ENCODE data around the gene HORMAD1. TPM values are rescaled to one million over a fixed set of nuclear protein-coding genes. Genes with fewer than 3 reads are reported as not detected.

HORMAD1 gene
- total and polyA plus RNA-seq, 2 donors (not counting 1 experiment from before 2014, with no cell fraction given) = not detected

- no peak for TF ChIP-seq EZH2 (IDR thresholded peaks at IDR 0.05; ENCODE audit: low read length, missing control alignments)
- Histone ChIP-seq H3K36me3 (ENCODE audit: control insufficient read depth, insufficient read depth, low read length) (no peaks in the 10 kb centered on the region), H3K27ac (ENCODE audit: insufficient read depth, low read length) (no peak overlapping the region), H3K9me3 (ENCODE audit: control insufficient read depth, insufficient read depth, low read depth, low read length) (no peaks in the 10 kb centered on the region), H3K4me3 (replicated peaks in 1 of 4; ENCODE audit: control extremely low read depth in 1 of 4, insufficient read depth in 1 of 4, low read depth in 3 of 4, low read length in 4 of 4) (no peak overlapping the region), H4K20me1 (ENCODE audit: control insufficient read depth, extremely low read depth, insufficient read depth, low read length) (no peaks in the 10 kb centered on the region), H3K9ac (ENCODE audit: insufficient read depth, low read length) (no peak overlapping the region), H2AFZ (ENCODE audit: low read length) (no peak overlapping the region), H3K27me3 (ENCODE audit: control insufficient read depth, insufficient read depth, low read length) (no peaks in the 10 kb centered on the region), H3K4me1 (ENCODE audit: control insufficient read depth, extremely low read depth, insufficient read depth, low read length) (no peaks in the 10 kb centered on the region), H3K79me2 (ENCODE audit: control insufficient read depth, insufficient read depth, low read length) (no peaks in the 10 kb centered on the region), H3K4me2 (ENCODE audit: extremely low read depth, insufficient read depth, low read length) (no peak overlapping the region)
- no peak for DNase-seq (ENCODE audit: low read depth in 2 of 2)
Measured at GRCh38 chr1:150751443-150751842, 30.7 kb upstream of the HORMAD1 start.

- Histone ChIP-seq H3K36me3 (ENCODE audit: control insufficient read depth, insufficient read depth, low read length) (no peaks in the 10 kb centered on the region), H2AFZ (ENCODE audit: low read length) (no peak overlapping the region), H3K27me3 (ENCODE audit: control insufficient read depth, insufficient read depth, low read length) (no peaks in the 10 kb centered on the region), H3K4me3 (replicated peaks in 1 of 4; ENCODE audit: control extremely low read depth in 1 of 4, insufficient read depth in 1 of 4, low read depth in 3 of 4, low read length in 4 of 4) (no peak overlapping the region), H3K4me1 (ENCODE audit: control insufficient read depth, extremely low read depth, insufficient read depth, low read length) (no peaks in the 10 kb centered on the region), H3K4me2 (ENCODE audit: extremely low read depth, insufficient read depth, low read length) (no peak overlapping the region), H3K27ac (ENCODE audit: insufficient read depth, low read length) (no peak overlapping the region), H3K79me2 (ENCODE audit: control insufficient read depth, insufficient read depth, low read length) (no peaks in the 10 kb centered on the region), H3K9ac (ENCODE audit: insufficient read depth, low read length) (no peak overlapping the region), H4K20me1 (ENCODE audit: control insufficient read depth, extremely low read depth, insufficient read depth, low read length) (no peaks in the 10 kb centered on the region), H3K9me3 (ENCODE audit: control insufficient read depth, insufficient read depth, low read depth, low read length) (no peaks in the 10 kb centered on the region)
- no peak for TF ChIP-seq CTCF (conservative IDR thresholded peaks at IDR 0.05 in 1 of 2, IDR thresholded peaks at IDR 0.05 in 1 of 2; ENCODE audit: low read depth in 1 of 2, low read length in 2 of 2)
- TF ChIP-seq EZH2 (IDR thresholded peaks at IDR 0.05; ENCODE audit: low read length, missing control alignments) = no peak
- DNase-seq (ENCODE audit: low read depth in 2 of 2) = no peak
Measured at GRCh38 chr1:150749720-150750311, 29.1 kb upstream of the HORMAD1 start.

GRCh38 chr1:150748878-150749719 lies 28.4 kb upstream of the HORMAD1 start:
- no peak for DNase-seq (ENCODE audit: low read depth in 2 of 2)
- no peaks in the 10 kb centered on the region for H4K20me1 ChIP-seq (ENCODE audit: control insufficient read depth, extremely low read depth, insufficient read depth, low read length)
- TF ChIP-seq CTCF (conservative IDR thresholded peaks at IDR 0.05 in 1 of 2, IDR thresholded peaks at IDR 0.05 in 1 of 2; ENCODE audit: low read depth in 1 of 2, low read length in 2 of 2) = no peak
- TF ChIP-seq EZH2 (IDR thresholded peaks at IDR 0.05; ENCODE audit: low read length, missing control alignments) = no peak
- no peaks in the 10 kb centered on the region for H3K27me3 ChIP-seq (ENCODE audit: control insufficient read depth, insufficient read depth, low read length)
- H3K27ac ChIP-seq (ENCODE audit: insufficient read depth, low read length) = no peak overlapping the region
- no peak overlapping the region for H3K4me2 ChIP-seq (ENCODE audit: extremely low read depth, insufficient read depth, low read length)
- H3K4me3 ChIP-seq (replicated peaks in 1 of 4; ENCODE audit: control extremely low read depth in 1 of 4, insufficient read depth in 1 of 4, low read depth in 3 of 4, low read length in 4 of 4) = no peak overlapping the region
- no peak overlapping the region for H3K9ac ChIP-seq (ENCODE audit: insufficient read depth, low read length)
- H3K36me3 ChIP-seq (ENCODE audit: control insufficient read depth, insufficient read depth, low read length) = no peaks in the 10 kb centered on the region
- H3K9me3 ChIP-seq (ENCODE audit: control insufficient read depth, insufficient read depth, low read depth, low read length) = no peaks in the 10 kb centered on the region
- no peaks in the 10 kb centered on the region for H3K4me1 ChIP-seq (ENCODE audit: control insufficient read depth, extremely low read depth, insufficient read depth, low read length)
- H2AFZ ChIP-seq (ENCODE audit: low read length) = no peak overlapping the region
- H3K79me2 ChIP-seq (ENCODE audit: control insufficient read depth, insufficient read depth, low read length) = no peaks in the 10 kb centered on the region

All from fibroblast of lung (primary cell).